HG02610 (cell line): ENCODE results near the gene TMTC3.
"Not testable (repeated sequence)": the region's sequence is repeated elsewhere in the genome, so short reads cannot be mapped to it uniquely, and the experiment has no call there.

Experiments used
- ATAC-seq: cut with Tn5 transposase; IDR thresholded peaks from one replicate; pipeline ENCODE4 v1.9.1; 2021; ENCODE audit warnings: mild to moderate bottlenecking, moderate library complexity; ENCODE audit not compliant: unreplicated experiment

TMTC3 gene

DNA sequence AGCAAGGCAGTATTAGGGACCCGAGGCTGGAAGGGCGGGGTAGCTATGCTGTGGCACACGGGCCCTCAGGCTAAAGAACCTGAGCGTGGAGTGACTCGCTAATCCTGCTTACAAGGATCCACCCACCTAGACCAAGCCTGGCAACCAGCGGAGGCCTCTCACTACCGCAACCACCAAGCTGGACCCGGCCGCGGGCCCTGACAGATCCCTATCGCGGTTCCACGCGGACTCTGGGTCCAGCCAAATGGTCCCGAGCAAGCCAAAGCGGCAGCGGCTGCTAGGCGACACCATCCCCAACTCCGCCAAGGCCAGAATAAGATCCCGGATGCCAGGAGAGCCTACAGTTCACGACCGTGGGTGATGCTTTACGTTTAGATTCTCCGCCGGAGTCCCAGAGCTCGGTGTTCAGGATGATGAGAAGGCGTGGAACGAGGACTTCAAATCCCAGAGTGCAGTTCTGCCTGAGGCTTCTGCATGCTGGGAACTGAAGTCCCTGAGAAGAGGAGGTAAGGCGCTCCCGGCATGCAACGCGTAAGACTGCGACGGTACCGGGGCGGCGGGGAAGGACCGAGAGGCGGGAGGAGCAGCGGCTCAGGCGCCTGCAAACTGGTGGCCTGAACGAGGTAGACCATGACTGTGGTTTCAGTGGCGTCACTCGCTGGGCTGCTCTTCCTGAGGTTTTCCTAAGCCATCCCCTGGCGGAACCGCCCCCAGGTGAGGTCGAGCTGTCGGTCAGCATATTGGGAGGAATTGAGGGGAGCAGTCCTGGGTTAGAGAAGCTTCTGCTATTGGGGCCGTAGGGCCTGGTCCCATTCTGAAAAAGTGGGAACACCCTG is at the start of gene TMTC3, which contains the start of gene CEP290:
TSS of gene TMTC3 (plus strand) at position 534 of the 836 bp plus-strand sequence. CDS start 6,009 bp downstream, outside the sequence.
TSS of gene CEP290 (minus strand) at position 315 of the 836 bp plus-strand sequence. CDS start 781 bp downstream, outside the sequence.
- ATAC-seq, result peak; percentile 97

DNA sequence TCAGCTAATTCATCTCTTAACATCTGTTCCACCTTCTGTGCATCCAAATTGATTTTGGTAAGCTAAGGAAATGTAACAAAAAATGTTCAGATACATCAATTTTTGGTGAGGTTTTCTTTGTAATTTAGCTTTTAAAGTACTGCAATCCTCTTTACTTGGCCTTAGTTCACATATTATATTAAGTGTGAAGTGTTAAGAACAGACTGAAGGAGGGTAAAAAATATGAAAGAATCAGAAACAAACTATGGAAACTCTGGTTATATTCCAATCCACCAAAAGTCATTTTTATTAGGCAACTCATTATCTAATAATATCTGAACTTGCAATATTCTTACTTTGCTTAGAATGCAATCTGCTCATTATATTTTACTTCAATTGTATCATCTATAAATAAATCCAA is 49.3 kb upstream of the TMTC3 start:
- ATAC-seq, result no peak

DNA sequence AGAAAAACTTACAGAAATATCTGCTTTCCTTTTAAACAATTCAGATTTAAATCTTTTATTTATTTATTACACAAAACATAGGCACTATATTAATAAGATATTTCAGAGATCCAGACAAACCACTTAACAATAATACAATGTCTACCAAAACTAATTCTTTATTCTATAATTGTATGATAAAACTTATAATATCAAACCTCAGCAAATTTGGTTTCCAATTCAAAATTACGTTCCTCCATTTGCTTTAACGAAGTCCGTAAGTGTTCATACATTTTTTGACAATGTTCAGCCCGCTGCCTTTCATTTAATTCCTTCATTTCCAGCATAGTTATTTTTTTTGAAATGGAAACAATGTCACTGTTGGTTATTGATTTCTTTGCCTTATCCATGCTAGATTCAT is 48.5 kb upstream of the TMTC3 start:
- ATAC-seq, result no peak

DNA sequence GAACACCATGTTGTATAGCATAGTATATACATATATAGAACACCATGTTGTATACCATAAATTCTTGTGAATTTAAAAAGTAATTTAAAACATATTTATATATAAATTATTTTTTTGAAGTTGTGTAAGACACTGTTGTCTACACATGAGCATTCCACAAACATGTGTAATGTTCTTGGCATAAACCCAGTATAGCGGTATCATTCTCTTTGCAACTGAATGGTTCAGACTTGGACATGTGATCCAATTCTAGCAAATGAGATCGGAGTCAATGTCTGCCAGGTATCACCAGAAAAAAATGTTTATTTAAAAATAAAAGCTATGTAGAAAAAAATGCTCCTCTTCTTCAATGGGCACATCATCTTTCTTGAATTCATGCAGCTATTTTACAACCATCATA is 34.1 kb upstream of the TMTC3 start:
- no peak for ATAC-seq

DNA sequence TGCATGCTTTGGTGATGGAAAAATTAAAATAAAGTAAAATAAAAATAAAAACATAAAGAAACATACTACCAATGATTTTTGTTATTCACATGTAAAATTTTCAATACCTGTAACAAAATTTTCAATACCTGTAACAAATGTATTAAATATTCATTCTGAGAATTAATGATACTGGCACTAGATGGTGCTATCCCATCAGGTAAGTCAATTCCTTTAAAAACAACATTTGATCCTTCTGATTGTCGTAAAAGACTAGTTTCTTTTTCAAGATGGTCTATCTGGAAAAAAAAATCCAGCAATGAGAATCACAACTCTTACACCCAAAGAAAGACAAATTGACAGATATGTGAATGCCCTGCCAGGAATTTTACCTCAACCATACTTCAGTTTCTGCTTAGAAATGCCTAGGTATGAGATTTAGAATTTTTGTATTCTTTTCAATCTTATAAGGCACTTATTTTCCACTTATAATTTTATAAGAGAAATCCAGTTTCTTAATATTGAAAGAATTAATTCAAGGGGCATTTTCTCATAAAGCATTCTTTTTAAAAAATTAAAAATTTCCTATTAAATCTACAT is 30.9 kb upstream of the TMTC3 start:
- ATAC-seq, result no peak

DNA sequence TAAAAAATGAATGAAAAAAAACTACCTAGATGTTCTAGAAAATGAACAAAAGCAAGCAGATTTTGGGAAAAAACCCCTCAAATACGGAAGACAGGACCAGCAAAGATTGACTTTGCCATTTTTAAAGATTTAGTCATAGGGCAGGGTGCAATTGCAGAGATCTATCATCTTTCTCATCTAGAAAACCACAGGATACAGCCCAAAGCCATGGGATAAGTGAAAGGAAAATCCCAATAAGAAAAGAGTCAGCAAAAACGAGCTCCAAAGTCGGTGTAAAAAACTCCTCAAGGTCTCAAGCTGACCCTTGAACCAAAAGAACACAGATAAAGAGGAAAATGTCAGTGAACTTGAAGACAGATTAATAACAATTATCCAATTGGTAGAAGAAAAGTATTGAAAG is 28.2 kb upstream of the TMTC3 start:
- no peak for ATAC-seq

DNA sequence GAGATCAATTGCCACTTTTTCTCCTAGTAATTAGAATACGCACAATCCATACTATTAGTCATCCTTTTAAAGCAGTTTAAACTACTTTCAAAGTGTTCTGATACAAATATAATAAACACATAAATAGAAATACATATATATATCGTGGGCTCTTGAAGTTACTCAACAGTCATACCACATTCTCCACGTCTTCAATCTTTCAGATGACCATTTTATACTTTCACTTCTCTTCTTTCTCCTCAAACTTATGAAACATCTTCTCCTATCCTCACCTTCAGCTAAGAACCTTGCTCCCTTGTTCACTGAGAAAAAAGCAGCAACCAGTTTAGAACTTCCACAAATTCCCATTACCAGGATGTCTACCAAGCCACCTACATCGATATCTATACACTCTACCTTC is 19.4 kb upstream of the TMTC3 start:
- ATAC-seq, result peak; percentile 72

DNA sequence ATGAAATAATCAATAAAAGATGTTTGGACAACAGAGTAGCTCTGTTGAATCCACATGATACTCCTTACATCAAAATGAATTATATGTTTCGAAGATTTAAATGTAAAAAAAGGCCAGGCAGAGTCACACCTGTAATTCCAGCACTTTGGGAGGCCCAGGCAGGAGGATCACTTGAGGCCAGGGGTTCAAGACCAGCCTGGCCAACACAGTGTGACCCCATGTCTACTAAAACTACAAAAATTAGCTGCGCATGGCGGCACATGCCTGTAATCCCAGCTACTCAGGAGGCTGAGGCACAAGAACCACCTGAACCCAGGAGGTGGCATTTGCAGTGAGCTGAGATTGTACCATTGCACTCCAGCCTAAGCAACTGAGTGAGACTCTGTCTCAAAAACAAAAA is 15.0 kb upstream of the TMTC3 start:
- no peak for ATAC-seq

DNA sequence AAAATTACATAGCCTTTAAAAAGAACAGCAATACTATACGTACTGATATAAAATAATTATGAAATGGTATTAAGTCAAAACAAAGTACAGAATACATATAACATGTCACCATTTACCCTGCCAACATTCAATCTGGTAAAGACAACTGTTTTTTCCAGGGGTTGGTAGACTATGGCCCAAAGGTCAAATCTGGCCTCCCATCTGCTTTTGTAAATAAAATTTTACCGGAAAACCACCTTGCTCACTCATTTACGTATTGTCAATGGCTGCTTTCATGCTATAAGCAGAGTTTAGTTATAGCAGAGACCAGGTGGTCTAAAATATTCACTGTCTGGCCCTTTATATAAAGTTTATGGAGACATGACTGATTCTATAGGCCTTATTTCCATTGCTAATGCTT is 14.3 kb upstream of the TMTC3 start:
- no peak for ATAC-seq

DNA sequence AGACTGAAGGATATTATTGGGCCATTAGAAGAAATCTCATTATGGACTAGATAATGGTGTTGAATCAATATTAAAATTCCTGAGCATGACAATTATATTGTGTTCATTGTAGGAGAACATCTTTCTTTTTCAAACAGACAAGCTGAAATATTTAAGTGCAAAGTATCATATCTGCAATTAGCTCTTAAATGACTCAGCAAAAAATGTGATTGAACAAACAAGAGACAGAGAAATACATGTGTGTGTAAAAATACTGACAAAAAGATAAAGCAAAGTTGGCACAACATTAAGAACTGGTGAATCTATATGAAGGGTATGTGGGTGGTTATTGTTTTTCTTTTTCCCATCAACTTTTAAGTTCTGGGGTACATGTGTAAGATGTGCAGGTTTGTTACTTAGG is 9.7 kb upstream of the TMTC3 start:
- ATAC-seq, result no peak

DNA sequence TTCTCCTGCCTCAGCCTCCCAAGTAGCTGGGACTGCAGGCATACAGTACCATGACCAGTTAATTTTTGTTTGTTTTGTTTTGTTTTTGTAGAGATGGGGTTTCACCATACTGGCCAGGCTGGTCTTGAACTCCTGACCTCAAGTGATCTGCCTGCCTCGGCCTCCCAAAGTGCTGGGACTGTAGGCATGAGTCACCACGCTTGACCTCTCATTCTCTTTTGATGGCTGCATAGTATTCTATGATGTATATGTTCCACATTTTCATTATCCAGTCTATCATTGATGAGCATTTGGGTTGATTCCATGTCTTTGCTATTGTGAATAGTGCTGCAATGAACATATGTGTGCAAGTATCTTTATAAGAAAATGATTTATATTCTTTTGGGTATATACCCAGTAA is 8.9 kb upstream of the TMTC3 start:
- ATAC-seq, result not testable (repeated sequence)

DNA sequence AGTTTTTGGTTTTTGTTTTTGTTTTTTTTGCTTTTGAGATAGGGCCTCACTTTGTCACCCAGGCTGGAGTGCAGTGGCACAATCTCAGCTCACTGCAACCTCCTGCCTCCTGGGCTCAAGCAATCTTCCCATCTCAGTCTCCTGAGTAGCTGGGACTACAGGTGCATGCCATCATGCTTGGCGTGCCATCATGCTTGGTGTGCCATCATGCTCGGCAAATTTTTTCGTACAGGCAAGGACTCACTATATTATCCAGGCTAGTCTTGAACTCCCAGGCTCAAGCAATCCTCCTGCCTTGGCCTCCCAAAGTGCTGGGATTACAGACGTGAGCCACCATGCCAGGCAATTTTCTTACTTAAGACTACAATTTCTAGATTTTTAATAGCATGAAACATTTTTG is 2.4 kb upstream of the TMTC3 start:
- ATAC-seq, result not testable (repeated sequence)

DNA sequence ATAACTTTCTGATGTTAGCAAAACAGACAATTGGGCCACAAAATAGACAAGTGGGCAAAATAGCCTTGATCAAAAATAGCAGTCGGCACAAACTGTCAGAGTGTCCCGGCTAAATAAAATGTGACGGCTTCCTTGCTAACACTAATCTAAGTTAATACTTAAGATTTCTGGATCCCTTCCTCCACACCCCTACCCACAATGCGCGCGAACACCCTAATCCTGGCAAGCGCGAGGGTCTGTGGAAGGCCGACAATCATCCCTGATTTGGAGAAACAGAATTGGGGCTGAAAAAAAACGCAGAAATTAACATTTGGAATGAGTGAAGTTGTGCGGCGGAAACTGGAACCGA is 708 bp upstream of the TMTC3 start:
- no peak for ATAC-seq

DNA sequence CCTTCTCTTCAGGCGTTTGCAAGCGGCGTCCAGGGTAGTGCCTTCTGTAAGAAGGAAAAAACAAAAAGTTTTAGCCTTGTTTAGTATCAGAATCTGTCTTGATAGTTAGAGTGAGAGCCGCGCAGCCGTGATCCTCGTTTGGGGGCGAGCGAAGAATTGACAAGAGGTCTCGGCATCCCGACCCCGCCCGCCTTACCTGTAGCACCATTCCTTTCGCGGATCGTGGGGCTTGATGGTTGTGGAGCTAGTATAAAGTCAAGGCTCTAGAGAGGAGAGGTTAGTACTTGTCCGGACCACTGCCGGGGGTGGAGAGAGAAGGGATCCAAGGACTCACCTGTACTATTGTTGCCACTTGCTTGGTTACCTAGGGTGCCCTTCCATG is 494 bp downstream of the TMTC3 start:
- ATAC-seq, result peak; percentile 2

DNA sequence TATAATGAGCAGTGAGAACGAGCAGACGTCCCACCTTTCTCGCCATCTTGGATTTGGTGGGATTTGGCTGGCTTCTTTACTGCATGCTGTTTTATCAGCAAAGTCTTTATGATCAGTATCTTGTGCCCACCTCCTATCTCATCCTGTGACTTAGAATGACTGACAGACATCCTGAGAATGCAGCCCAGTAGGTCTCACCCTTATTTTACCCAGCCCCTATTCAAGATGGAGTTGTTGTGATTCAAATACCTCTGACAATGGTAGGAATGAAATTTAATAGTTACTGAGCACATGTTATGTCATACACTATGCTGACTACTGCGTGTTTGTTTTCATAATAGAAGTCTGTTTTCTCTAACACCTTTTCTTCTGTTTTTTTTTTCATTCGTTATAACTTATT is 1.9 kb downstream of the TMTC3 start:
- no peak for ATAC-seq

DNA sequence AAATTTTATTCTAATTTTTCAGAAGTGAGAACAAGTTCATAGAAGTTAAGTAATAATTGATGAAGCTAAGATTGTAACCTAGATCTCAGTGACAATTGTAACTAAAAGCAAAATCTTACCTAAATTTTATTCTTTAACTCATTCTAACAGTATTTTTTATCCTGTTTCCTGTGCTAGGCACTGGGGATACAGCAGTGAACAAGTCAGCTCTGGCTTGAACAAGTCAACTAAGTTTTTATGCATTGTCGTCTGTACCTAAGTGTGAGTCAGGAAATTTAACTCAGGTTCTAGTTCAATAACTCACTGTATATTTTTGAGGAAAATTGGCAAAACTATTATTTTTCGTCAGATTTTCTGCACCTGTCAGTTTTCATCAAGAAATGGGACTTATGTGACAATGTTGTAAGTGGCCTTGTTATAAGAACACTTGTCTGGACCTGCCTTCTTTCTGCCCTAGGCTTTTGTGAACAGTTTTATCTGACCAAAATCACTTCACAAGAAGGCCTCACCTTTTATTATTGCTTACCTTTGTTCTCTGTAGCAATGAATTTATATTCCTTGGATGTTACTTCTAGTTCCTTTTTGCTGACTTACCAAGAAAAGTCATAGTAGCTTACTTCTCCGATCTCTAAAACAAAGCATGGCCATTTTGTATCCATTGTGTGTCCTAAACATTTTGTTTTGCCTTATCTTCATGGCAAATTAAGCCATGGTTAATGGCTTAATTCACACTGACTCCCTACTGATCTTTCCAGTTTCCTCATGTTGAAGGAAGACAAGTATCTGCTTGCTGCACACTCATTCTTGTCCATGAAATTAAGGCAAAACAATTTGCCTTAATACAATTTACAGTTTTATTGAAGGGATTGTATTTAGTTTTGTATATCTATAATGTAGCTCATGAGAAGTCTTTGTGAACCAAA is 2.7 kb downstream of the TMTC3 start:
- ATAC-seq, result no peak

DNA sequence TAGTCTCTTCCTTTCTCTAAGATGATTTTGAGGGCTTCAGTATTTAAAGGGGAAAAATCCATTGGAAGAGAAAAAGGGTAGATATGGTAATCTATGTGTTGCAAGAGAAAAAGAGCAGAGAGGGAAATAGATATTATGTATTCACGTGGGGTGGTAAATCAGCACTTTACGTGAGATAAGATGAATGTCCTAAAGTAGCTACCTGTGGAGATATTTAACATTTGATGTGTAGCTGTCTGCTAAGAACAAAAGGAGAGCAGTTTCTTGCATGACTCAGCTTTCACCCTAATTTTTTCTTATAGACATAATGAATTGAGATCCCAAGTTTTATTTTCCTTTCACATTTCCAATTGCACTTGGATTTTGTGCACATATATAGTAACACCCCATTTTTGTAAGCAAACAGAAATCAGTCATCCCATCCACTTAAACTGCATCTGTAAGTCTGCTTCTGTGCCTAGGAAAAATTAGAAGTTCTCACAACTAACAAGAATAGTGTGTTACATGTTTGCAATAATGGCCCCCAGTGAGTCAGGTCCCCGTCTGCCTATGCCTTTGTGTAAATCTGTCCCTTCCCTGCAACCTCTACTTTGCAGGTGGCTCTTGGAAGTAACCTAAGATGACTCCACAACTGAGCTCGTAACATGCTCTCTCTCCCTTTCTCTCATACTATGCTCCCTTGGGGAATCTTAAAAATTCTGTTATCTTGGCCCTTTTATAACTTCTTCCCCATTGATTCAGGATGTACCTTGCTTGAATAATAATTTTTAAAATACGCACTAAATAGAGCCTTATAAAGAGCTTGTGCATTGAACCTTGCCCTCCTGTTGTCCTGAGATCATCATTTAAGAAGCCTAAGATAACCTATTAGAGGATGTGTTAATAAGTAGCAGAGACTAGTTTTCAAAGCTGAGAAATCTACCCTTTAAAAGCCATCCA is 3.7 kb downstream of the TMTC3 start:
- ATAC-seq, result no peak

DNA sequence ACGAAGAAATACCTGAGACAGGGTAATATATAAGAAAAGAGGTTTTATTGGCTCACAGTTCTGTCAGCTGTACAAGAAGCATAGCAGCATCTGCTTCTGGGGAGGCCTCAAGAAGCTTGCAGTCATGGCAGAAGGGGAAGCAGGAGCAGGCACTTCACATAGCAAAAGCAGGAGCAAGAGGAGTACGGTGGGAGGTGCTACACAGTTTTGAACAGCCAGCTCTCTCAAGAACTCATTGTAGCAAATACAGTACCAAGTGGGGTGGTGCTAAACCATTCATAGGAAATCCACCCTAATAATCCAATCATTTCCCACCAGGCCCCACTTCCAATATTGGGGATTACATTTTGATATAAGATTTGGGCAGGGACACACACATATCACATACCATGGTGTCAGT is 8.0 kb downstream of the TMTC3 start:
- ATAC-seq, result no peak

DNA sequence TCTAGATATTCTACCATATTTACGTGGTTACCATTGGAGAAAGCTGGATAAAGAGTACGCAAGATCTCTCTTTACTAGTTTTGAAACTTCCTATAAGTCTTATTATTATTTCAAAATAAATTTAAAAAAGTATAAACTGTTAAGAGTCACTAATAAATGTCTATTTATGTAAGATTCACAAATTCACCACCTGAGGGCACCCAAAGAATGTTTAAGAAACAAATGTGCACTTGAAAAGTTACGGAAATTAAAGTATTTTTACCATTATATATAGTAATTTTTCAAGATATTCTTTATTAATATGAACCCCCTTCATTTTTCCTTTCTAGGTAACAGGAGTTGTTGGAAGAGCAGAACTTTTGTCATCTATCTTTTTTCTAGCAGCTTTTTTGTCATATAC is 11.9 kb downstream of the TMTC3 start:
- ATAC-seq, result no peak

DNA sequence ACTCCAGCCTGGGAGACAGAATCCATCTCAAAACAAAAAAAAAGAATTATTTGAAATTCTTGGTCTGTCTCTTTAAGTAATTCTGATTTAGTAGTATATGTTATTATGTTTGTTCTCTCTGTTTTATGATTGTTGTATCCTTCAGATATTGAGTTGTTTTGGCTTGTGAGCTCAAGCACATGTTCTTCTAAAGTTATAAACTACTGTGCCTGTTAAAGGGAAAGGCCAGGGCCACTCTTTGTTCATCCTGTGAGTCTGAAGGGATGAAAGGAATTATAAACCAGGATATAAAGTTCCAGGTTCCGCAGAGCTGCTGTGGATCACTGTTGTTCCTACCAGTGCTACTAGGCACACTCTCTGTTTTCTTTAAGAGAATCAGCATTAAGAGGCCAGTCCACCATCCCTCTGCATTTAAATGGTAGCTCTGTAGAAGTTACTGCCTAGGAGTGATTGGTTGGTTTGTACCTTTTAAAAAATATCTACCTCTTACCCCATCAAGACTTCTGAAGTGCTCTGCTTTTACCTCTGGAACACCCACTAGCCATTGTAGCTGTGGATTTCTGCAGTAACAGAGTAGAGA is 14.1 kb downstream of the TMTC3 start:
- no peak for ATAC-seq
